Prostate gland (tissue), 2 donors: ENCODE data around the gene FSD1L. TPM values are rescaled to one million over a fixed set of nuclear protein-coding genes. Genes with fewer than 3 reads are reported as not detected.
"Not testable (repeated sequence)": the region's sequence is repeated elsewhere in the genome, so short reads cannot be mapped to it uniquely, and the experiment has no call there.

Experiments
- DNase-seq: peaks from one replicate; pipeline ENCODE4 v3.0.0-alpha.2; 2019; ENCODE audit warnings: low spot score
- H3K27ac ChIP-seq, 2 donors: fragments of 200-600 bp; sonication (generic); 2 replicates each; pipeline ENCODE4 v1.5.1; 2017 to 2019
- H3K27me3 ChIP-seq: fragments of 200-600 bp; sonication (generic); replicated peaks from 2 replicates; pipeline ENCODE4 v1.5.1; 2019; ENCODE audit not compliant: insufficient read depth
- H3K36me3 ChIP-seq, 2 donors: fragments of 200-600 bp; sonication (generic); 1 replicate in 1 of 2; 2 replicates in 1 of 2; pipeline versions ENCODE4 v1.5.1 to v1.8.1; 2017 to 2019
- H3K4me1 ChIP-seq: fragments of 200-600 bp; sonication (generic); replicated peaks from 2 replicates; pipeline ENCODE4 v1.5.1; 2019
- H3K4me3 ChIP-seq, 2 donors: fragments of 200-600 bp; sonication (generic); 2 replicates each; pipeline ENCODE4 v1.5.1; 2017 to 2019
- H3K9me3 ChIP-seq: fragments of 200-600 bp; sonication (generic); 2 replicates; pipeline ENCODE4 v1.5.1; 2017
- CTCF ChIP-seq, 4 experiments: fragments of 200-600 bp in 2 of 4; fragments of 450-650 bp in 2 of 4; sonication (generic) in 2 of 4; IDR thresholded peaks; 1 replicate in 3 of 4; 2 replicates in 1 of 4; pipeline ENCODE4 v1.5.1; 2016 to 2019; ENCODE audit warnings: antibody characterized with exemption in 4 of 4, mild to moderate bottlenecking in 2 of 4, moderate library complexity in 2 of 4
- POLR2A ChIP-seq: fragments of 450-650 bp; IDR thresholded peaks from one replicate; pipeline ENCODE4 v1.6.1; 2016; ENCODE audit warnings: antibody characterized with exemption, mild to moderate bottlenecking
- POLR2AphosphoS5 ChIP-seq: sonication (generic); formaldehyde crosslinking; IDR thresholded peaks from one replicate; pipeline ENCODE4 v1.6.1; 2017; ENCODE audit warnings: antibody characterized with exemption
- WGBS: methylation state at CpG from one replicate; pipeline ENCODE4 v1.1.5; 2018; 5-methylcytosine and 5-hydroxymethylcytosine counted together
- intact Hi-C: fragments of 100-400 bp; cut with DNase I; formaldehyde crosslinking; loops from one replicate; pipeline ENCODE4 v1.14.2; 2022
- total RNA-seq, 2 donors: library from RNA; depleted of rRNA; stranded (reverse); fragments of >200 nt; gene quantifications; one replicate each; pipeline ENCODE4 v1.1.0, GENCODE V29; 2016

The FSD1L gene
- total RNA-seq, 2 donors from 2014 or later = 1.6 to 4.8 TPM

GRCh38 chr9:105515811-105516413 is 68.1 kb downstream of the FSD1L start:
- no peak for DNase-seq
- intact Hi-C loops = no loop called here
- Histone ChIP-seq H3K27me3 (no peaks in the 10 kb centered on the region), H3K4me1 (no peaks in the 10 kb centered on the region), H3K4me3 (no peak overlapping the region), H3K27ac (no peak overlapping the region), H3K9me3 (no peaks in the 10 kb centered on the region), H3K36me3 (no peaks in the 10 kb centered on the region)
- WGBS = 85% methylated on average over 11 of the region's 11 CpGs
- TF ChIP-seq POLR2A = no peak

DNA sequence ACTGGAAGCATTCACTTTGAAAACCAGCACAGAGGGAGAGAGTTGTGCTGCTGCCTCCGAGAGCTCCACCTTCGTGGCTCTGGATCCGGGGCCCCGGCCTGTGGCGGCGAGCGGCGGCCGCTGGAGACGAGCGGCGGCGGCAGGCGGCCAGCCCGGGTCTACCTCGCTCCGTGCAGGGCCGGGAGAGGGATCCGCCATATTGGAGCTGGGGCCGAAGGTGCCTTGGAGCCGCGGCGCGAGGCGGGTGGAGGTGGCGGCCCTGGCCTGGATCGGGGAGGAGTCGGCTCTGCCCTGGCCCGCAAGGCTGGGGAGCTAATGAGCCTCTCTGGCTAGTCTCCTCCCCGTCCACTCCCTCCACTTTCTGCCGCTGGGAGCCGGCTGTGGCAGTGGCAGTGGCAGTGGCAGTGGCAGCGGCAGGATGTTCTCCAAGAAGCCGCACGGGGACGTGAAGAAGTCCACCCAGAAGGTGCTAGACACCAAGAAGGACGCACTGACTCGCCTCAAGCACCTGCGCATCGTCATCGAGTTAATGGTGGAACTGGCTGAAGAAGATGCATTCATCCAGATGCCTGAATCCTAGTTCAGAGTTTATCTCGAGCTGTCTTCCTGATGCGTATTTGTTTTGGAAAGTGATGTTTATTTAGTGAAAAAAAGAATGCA is 72.0 kb downstream of the FSD1L start:
- DNase-seq, H3K36me3 ChIP-seq, H3K4me1 ChIP-seq, H3K27me3 ChIP-seq, intact Hi-C loops, H3K9me3 ChIP-seq: not testable (repeated sequence)
- peak overlapping the region; percentile 78 for H3K27ac ChIP-seq
- peak overlapping the region; percentile 31 to 35 for H3K4me3 ChIP-seq
- WGBS = 98% methylated on average over 43 of the region's 43 CpGs

GRCh38 chr9:105520992-105521391 is 73.2 kb downstream of the FSD1L start:
- intact Hi-C loops, H3K27ac ChIP-seq, H3K36me3 ChIP-seq, H3K27me3 ChIP-seq, H3K9me3 ChIP-seq, H3K4me3 ChIP-seq, H3K4me1 ChIP-seq, DNase-seq: not testable (repeated sequence)
- WGBS = 49% methylated on average over 6 of the region's 6 CpGs

DNA sequence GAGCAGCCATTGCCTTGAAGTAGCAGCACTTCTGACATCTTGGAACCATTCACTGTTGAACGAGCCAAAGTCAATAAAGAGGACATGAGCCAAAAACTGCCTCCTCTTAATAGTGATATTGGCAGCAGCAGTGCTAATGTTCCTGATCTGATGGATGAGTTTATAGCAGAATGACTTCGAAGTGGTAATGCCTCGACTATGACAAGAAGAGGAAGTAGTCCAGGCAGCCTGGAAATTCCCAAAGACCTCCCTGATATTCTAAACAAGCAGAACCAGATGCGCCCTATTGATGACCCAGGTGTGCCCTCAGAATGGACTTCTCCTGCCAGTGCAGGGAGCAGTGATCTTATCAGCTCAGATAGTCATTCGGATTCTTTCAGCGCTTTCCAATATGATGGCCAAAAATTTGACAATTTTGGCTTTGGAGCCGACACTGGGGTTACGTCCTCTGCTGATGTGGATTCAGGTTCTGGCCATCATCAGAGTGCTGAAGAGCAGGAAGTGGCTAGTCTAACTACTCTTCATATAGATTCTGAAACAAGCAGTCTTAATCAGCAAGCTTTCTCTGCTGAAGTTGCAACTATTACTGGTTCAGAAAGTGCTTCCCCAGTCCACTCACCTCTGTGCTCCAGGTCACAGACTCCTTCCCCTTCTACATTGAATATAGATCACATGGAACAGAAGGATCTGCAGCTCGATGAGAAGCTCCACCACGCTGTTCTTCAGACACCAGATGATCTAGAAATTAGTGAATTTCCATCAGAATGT is 75.0 kb downstream of the FSD1L start:
- intact Hi-C loops, H3K36me3 ChIP-seq, H3K27me3 ChIP-seq, H3K4me1 ChIP-seq, H3K4me3 ChIP-seq, H3K9me3 ChIP-seq, H3K27ac ChIP-seq: not testable (repeated sequence)
- TF ChIP-seq POLR2AphosphoS5 = peak; percentile 35
- WGBS = 64% methylated on average over 10 of the region's 10 CpGs
- DNase-seq = peak; percentile 27

DNA sequence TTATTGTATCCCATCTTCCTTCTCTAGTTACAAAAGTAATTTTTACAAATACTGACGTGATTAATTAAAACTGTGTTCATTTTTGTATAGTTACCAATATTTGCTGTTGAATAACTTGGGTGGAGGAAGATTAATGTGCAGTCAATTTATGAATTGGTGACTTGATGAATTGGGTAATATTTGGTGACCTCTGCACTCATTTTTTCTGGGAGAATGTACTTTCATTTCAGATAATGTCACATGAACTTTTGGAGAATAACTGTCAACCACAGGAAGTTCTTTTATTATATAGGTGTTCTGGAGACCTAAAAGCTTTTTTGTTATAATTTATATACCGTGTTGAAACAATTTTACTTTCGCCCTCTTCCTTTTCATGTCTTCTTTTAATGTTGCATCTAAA is 83.7 kb downstream of the FSD1L start:
- Histone ChIP-seq H3K4me1 (no peaks in the 10 kb centered on the region), H3K27me3 (no peaks in the 10 kb centered on the region), H3K4me3 (no peak overlapping the region), H3K27ac (no peak overlapping the region), H3K9me3 (no peaks in the 10 kb centered on the region), H3K36me3 (no peaks in the 10 kb centered on the region)
- no peak for DNase-seq
- intact Hi-C loops = no loop called here
- TF ChIP-seq POLR2AphosphoS5 (no peak), CTCF (IDR thresholded peaks at IDR 0.05) (no peak), POLR2A (no peak)
- WGBS = 72% methylated on average over 3 of the region's 3 CpGs

GRCh38 chr9:105535920-105536668 is 88.3 kb downstream of the FSD1L start:
- no peaks in the 10 kb centered on the region for H3K9me3 ChIP-seq
- intact Hi-C loops = no loop called here
- 93% methylated on average over 3 of the region's 3 CpGs for WGBS
- no peaks in the 10 kb centered on the region for H3K36me3 ChIP-seq
- DNase-seq = no peak
- H3K27me3 ChIP-seq = no peaks in the 10 kb centered on the region
- H3K27ac ChIP-seq = no peak overlapping the region
- H3K4me3 ChIP-seq = no peak overlapping the region
- TF ChIP-seq POLR2A = no peak
- no peak for TF ChIP-seq POLR2AphosphoS5
- TF ChIP-seq CTCF (IDR thresholded peaks at IDR 0.05) = no peak
- no peaks in the 10 kb centered on the region for H3K4me1 ChIP-seq
